K562 (cell line): Measurements from ENCODE around the gene PDE2A. TPM values are rescaled to one million over a fixed set of nuclear protein-coding genes. Genes with fewer than 3 reads are reported as not detected.

ENCODE experiments used
- ARHGAP35 ChIP-seq: fragments of 450-650 bp; IDR thresholded peaks from 2 replicates; pipeline ENCODE4 v1.6.1; 2018; ENCODE audit not compliant: partially characterized antibody
- CCNT2 ChIP-seq: IDR thresholded peaks from 2 replicates; pipeline ENCODE4 v1.6.1; 2011; ENCODE audit warnings: borderline replicate concordance, low read depth, mild to moderate bottlenecking, moderate library complexity, mixed read lengths, low read length; ENCODE audit not compliant: insufficient read length; ENCODE audit errors: extremely low read depth
- CREB1 ChIP-seq, 2 experiments: sonication (generic) in 1 of 2; formaldehyde crosslinking in 1 of 2; IDR thresholded peaks; 2 replicates each; pipeline versions ENCODE4 v1.6.1 to v1.8.0; 2012 to 2022; ENCODE audit warnings: inconsistent platforms in 1 of 2, mild to moderate bottlenecking in 1 of 2, missing genetic modification reagents in 1 of 2, moderate library complexity in 1 of 2
- CREM ChIP-seq: IDR thresholded peaks from 2 replicates; pipeline ENCODE4 v1.6.1; 2014; ENCODE audit warnings: antibody characterized with exemption, low read depth
- ELF2 ChIP-seq: fragments of 250-450 bp; sonication (Bioruptor Pico); IDR thresholded peaks from 2 replicates; pipeline ENCODE4 v1.5.0; 2021; ENCODE audit warnings: mild to moderate bottlenecking
- ERF ChIP-seq: fragments of 450-650 bp; formaldehyde crosslinking; IDR thresholded peaks from 2 replicates; pipeline ENCODE4 v1.4.0; 2020; ENCODE audit warnings: mild to moderate bottlenecking, mixed read lengths
- ESRRA ChIP-seq: fragments of 450-650 bp; IDR thresholded peaks from 2 replicates; pipeline ENCODE4 v1.6.1; 2014; ENCODE audit warnings: low read depth, mild to moderate bottlenecking, moderate library complexity, borderline replicate concordance
- GATAD2B ChIP-seq: fragments of 450-650 bp; IDR thresholded peaks from 2 replicates; pipeline ENCODE4 v1.6.1; 2017; ENCODE audit warnings: mild to moderate bottlenecking, borderline replicate concordance
- KLF10 ChIP-seq: fragments of 250-450 bp; sonication (Bioruptor Pico); IDR thresholded peaks from 2 replicates; pipeline ENCODE4 v1.6.1; 2021; ENCODE audit warnings: matching md5 sums
- MAFF ChIP-seq: IDR thresholded peaks from 2 replicates; pipeline ENCODE4 v1.6.1; 2012; ENCODE audit warnings: low read length, improper control_type of control experiment
- MAZ ChIP-seq, 2 experiments: fragments of 450-650 bp in 1 of 2; sonication (generic) in 1 of 2; formaldehyde crosslinking; IDR thresholded peaks in 1 of 2; conservative IDR thresholded peaks in 1 of 2; 2 replicates each; pipeline versions ENCODE4 v1.4.0 to v1.5.0; 2020; ENCODE audit warnings: mild to moderate bottlenecking in 1 of 2, missing genetic modification reagents in 1 of 2
- MCM2 ChIP-seq: fragments of 450-650 bp; IDR thresholded peaks from 2 replicates; pipeline ENCODE4 v1.6.1; 2017; ENCODE audit warnings: low read depth, mild to moderate bottlenecking
- MCM7 ChIP-seq, 2 experiments: fragments of 450-650 bp; IDR thresholded peaks; 2 replicates each; pipeline ENCODE4 v1.6.1; 2016 to 2018
- POLR3A ChIP-seq: IDR thresholded peaks from 2 replicates; pipeline ENCODE4 v1.6.1; 2011; ENCODE audit warnings: borderline replicate concordance, mild to moderate bottlenecking, moderate library complexity; ENCODE audit not compliant: insufficient read length, insufficient read depth; ENCODE audit errors: extremely low read depth
- PURB ChIP-seq: sonication (generic); formaldehyde crosslinking; IDR thresholded peaks from 2 replicates; pipeline ENCODE4 v1.9.0; 2021; ENCODE audit warnings: low read depth, mild to moderate bottlenecking, missing genetic modification reagents
- RNF2 ChIP-seq: sonication (generic); IDR thresholded peaks from 2 replicates; pipeline ENCODE4 v1.6.1; 2016
- SIN3A ChIP-seq, 2 experiments: fragments of 150-350 bp in 1 of 2; IDR thresholded peaks; 2 replicates each; pipeline ENCODE4 v1.6.1; 2011 to 2016; ENCODE audit warnings: borderline replicate concordance in 2 of 2, low read depth in 2 of 2, low read length in 2 of 2, mild to moderate bottlenecking in 2 of 2, moderate library complexity in 2 of 2; ENCODE audit not compliant: control insufficient read depth in 1 of 2
- SIN3B ChIP-seq: fragments of 450-650 bp; IDR thresholded peaks from 2 replicates; pipeline ENCODE4 v1.6.1; 2017; ENCODE audit warnings: low read depth, mild to moderate bottlenecking, moderate library complexity
- SMAD3 ChIP-seq: fragments of 450-650 bp; formaldehyde crosslinking; conservative IDR thresholded peaks from 2 replicates; pipeline ENCODE4 v1.4.0; 2020; ENCODE audit warnings: mild to moderate bottlenecking
- TCFL5 ChIP-seq: fragments of 250-450 bp; sonication (Bioruptor Pico); conservative IDR thresholded peaks from 2 replicates; pipeline ENCODE4 v1.6.1; 2021; ENCODE audit warnings: mild to moderate bottlenecking, moderate library complexity, matching md5 sums
- TEAD2 ChIP-seq: fragments of 450-650 bp; IDR thresholded peaks from 2 replicates; pipeline ENCODE4 v1.6.1; 2016; ENCODE audit warnings: missing genetic modification characterization, control low read depth, missing compliant biosample characterization
- U2AF2 ChIP-seq: fragments of 200-400 bp; formaldehyde crosslinking; optimal IDR thresholded peaks from 2 replicates; pipeline ENCODE3; 2017; ENCODE audit warnings: low read depth, mild to moderate bottlenecking, low read length
- ZBED1 ChIP-seq: IDR thresholded peaks from 2 replicates; pipeline ENCODE4 v1.6.1; 2014
- ZNF124 ChIP-seq: sonication (generic); formaldehyde crosslinking; IDR thresholded peaks from 2 replicates; pipeline ENCODE4 v1.8.1; 2022; ENCODE audit warnings: missing genetic modification reagents
- ZNF584 ChIP-seq: fragments of 200-800 bp; sonication (Bioruptor generic); IDR thresholded peaks from 2 replicates; pipeline ENCODE4 v1.6.1; 2016; ENCODE audit warnings: low read depth, mild to moderate bottlenecking, missing genetic modification characterization, missing compliant biosample characterization
- ZNF695 ChIP-seq: fragments of 450-650 bp; formaldehyde crosslinking; IDR thresholded peaks from 2 replicates; pipeline ENCODE4 v1.4.0; 2020; ENCODE audit warnings: mild to moderate bottlenecking, moderate library complexity
- ZNF830 ChIP-seq: fragments of 250-450 bp; sonication (Bioruptor Pico); IDR thresholded peaks from 2 replicates; pipeline ENCODE4 v1.5.0; 2021; ENCODE audit warnings: mild to moderate bottlenecking
- polyA plus RNA-seq, 8 experiments: library from polyadenylated mRNA; depleted of rRNA in 4 of 8; stranded (reverse) in 5 of 8; unstranded in 3 of 8; fragments of >200 nt; fragmentation: Nextera tagmentation in 2 of 8; fragmentation: Illumina TruSeq in 1 of 8; extraction: Ambion mirVana in 2 of 8; extraction: Trizol in 1 of 8; gene quantifications; 2 replicates each; pipeline versions ENCODE4 v1.2.1 to v1.2.3, GENCODE V29; 2011 to 2014; ENCODE audit warnings: inconsistent platforms in 1 of 8, missing spikeins in 1 of 8
- total RNA-seq, 7 experiments: library from RNA; depleted of rRNA in 6 of 7; stranded (reverse); fragments of >200 nt in 6 of 7; fragmentation: Illumina TruSeq in 2 of 7; extraction: Trizol in 2 of 7; gene quantifications; 2 replicates each; pipeline versions ENCODE4 v1.2.1 to v1.2.3, GENCODE V29; 2011 to 2021; ENCODE audit warnings: low replicate concordance in 1 of 7
- TF ChIP-seq, protein P1 (sequence below): fragments of 450-650 bp; IDR thresholded peaks from 2 replicates; pipeline ENCODE4 v1.6.1; 2018; ENCODE audit not compliant: partially characterized antibody

The PDE2A gene
- total and polyA plus RNA-seq, 9 of the 15 experiments (the other 6 are each of a cell fraction or from before 2014, with no cell fraction given): 0.07 to 15.2 (median 1.6) TPM; not detected in 1

DNA sequence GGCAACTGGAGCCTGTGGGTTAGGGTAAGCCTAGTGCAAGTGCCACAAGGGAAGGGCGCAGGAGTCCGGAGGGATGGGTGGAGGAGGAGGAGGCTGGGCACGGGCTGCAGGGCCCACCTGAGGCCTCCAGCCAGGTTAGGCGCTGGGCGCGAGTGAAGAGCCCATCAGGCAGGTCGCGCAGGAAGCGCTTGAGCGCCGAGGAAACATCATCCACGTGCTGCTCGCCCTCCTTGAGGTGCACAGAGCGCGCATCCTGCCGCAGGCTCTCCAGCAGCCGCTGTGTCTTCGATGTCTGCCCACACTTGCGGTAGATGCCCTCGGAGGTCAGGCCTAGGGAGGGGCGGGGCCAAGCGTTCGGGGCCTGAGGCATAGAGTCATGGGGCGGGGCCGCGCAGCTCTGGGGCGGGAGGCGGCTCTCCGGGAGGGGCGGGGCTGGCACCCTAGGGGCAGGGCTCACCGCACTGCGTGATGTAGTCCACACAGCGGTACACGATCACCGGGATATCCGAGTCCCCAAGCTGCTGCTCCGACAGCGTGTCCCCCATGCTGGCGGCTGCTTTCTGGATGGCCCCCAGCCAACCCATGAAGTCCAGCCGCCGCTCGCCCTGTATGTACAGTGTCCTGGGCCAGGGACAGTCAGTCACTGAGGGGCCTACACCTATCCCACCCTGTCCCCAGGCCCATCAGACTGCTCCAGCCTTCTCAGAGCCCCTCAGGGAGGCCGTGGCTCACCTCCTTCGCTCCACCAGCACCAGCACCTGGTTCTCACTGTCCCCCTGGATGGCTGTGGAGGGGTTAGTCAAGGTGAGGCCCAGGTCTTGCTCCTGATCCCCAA, 22.9 kb upstream of the PDE2A start (continued):
- TF ChIP-seq MAFF: no peak
- TF ChIP-seq SMAD3 (CRISPR knock-in tag): no peak
- TF ChIP-seq POLR3A: no peak
- TF ChIP-seq KLF10 (CRISPR knock-in tag): no peak
- no peak for TF ChIP-seq TEAD2 (tag)
- no peak for TF ChIP-seq TCFL5 (CRISPR knock-in tag)
- no peak for TF ChIP-seq SIN3B
- no peak for TF ChIP-seq MCM2
- TF ChIP-seq ZNF124 (CRISPR knock-in tag): no peak
- no peak for TF ChIP-seq ARHGAP35
- peak; percentile 45 for TF ChIP-seq CCNT2
- TF ChIP-seq CREB1 (IDR thresholded peaks at IDR 0.05): no peak
- no peak for TF ChIP-seq CREB1 (CRISPR knock-in tag; IDR thresholded peaks at IDR 0.05)
- TF ChIP-seq ESRRA: no peak
- TF ChIP-seq, protein P1, sequence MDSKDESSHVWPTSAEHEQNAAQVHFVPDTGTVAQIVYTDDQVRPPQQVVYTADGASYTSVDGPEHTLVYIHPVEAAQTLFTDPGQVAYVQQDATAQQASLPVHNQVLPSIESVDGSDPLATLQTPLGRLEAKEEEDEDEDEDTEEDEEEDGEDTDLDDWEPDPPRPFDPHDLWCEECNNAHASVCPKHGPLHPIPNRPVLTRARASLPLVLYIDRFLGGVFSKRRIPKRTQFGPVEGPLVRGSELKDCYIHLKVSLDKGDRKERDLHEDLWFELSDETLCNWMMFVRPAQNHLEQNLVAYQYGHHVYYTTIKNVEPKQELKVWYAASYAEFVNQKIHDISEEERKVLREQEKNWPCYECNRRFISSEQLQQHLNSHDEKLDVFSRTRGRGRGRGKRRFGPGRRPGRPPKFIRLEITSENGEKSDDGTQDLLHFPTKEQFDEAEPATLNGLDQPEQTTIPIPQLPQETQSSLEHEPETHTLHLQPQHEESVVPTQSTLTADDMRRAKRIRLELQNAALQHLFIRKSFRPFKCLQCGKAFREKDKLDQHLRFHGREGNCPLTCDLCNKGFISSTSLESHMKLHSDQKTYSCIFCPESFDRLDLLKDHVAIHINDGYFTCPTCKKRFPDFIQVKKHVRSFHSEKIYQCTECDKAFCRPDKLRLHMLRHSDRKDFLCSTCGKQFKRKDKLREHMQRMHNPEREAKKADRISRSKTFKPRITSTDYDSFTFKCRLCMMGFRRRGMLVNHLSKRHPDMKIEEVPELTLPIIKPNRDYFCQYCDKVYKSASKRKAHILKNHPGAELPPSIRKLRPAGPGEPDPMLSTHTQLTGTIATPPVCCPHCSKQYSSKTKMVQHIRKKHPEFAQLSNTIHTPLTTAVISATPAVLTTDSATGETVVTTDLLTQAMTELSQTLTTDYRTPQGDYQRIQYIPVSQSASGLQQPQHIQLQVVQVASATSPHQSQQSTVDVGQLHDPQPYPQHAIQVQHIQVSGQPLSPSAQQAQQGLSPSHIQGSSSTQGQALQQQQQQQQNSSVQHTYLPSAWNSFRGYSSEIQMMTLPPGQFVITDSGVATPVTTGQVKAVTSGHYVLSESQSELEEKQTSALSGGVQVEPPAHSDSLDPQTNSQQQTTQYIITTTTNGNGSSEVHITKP: no peak
- TF ChIP-seq ZNF584 (CRISPR knock-in tag): no peak
- no peak for TF ChIP-seq SIN3A (IDR thresholded peaks at IDR 0.05; ENCODE audit: borderline replicate concordance in 2 of 2, control insufficient read depth in 1 of 2, low read depth in 2 of 2, low read length in 2 of 2)
- no peak for TF ChIP-seq ERF
- peak in 1 of 2 experiments; percentile 62; a peak in 2 of 4 replicates for TF ChIP-seq MAZ (CRISPR knock-in tag; conservative IDR thresholded peaks at IDR 0.05 in 1 of 2, IDR thresholded peaks at IDR 0.05 in 1 of 2)
- no peak for TF ChIP-seq ZBED1
- no peak for TF ChIP-seq MCM7 (IDR thresholded peaks at IDR 0.05)
- no peak for TF ChIP-seq U2AF2
- TF ChIP-seq ELF2: no peak
- no peak for TF ChIP-seq GATAD2B
- TF ChIP-seq ZNF695 (CRISPR knock-in tag): no peak
- TF ChIP-seq PURB (CRISPR knock-in tag): no peak
- TF ChIP-seq CREM: 0 out of 2 replicates have a peak, but pooled peaks have one; percentile 4
- TF ChIP-seq ZNF830 (CRISPR knock-in tag): no peak
- no peak for TF ChIP-seq RNF2
